SU-DHL-6 (cell line): Measurements from ENCODE around the gene SMURF1.

Experiments
- EZH2phosphoT487 ChIP-seq: fragments of 200-600 bp; sonication (generic), shearing (Covaris generic); conservative IDR thresholded peaks from 2 replicates; pipeline ENCODE4 v1.6.1; 2018; ENCODE audit warnings: mild to moderate bottlenecking, antibody characterized with exemption, low read length, moderate library complexity, mixed read lengths
- TF ChIP-seq, protein P1 (sequence below): fragments of 200-600 bp; sonication (generic); IDR thresholded peaks from one replicate; pipeline ENCODE4 v1.5.1; 2017; ENCODE audit warnings: antibody characterized with exemption, mild to moderate bottlenecking, low read length, moderate library complexity; ENCODE audit not compliant: insufficient read depth, poor library complexity, severe bottlenecking

- TF ChIP-seq, protein P1, sequence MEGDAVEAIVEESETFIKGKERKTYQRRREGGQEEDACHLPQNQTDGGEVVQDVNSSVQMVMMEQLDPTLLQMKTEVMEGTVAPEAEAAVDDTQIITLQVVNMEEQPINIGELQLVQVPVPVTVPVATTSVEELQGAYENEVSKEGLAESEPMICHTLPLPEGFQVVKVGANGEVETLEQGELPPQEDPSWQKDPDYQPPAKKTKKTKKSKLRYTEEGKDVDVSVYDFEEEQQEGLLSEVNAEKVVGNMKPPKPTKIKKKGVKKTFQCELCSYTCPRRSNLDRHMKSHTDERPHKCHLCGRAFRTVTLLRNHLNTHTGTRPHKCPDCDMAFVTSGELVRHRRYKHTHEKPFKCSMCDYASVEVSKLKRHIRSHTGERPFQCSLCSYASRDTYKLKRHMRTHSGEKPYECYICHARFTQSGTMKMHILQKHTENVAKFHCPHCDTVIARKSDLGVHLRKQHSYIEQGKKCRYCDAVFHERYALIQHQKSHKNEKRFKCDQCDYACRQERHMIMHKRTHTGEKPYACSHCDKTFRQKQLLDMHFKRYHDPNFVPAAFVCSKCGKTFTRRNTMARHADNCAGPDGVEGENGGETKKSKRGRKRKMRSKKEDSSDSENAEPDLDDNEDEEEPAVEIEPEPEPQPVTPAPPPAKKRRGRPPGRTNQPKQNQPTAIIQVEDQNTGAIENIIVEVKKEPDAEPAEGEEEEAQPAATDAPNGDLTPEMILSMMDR, result no peak
- TF ChIP-seq EZH2phosphoT487, result no peak
These were observed 155.3 kb downstream of the SMURF1 start for GRCh38 chr7:98988641-98989040.
